ENCODE data around the gene SREBF1. TPM values are rescaled to one million over a fixed set of nuclear protein-coding genes. Genes with fewer than 3 reads are reported as not detected.
A peak's percentile ranks its signal among the peaks of the same experiment; 100 is the strongest.

SREBF1 gene
- total RNA-seq, 1 donor = 92.0 TPM

DNA sequence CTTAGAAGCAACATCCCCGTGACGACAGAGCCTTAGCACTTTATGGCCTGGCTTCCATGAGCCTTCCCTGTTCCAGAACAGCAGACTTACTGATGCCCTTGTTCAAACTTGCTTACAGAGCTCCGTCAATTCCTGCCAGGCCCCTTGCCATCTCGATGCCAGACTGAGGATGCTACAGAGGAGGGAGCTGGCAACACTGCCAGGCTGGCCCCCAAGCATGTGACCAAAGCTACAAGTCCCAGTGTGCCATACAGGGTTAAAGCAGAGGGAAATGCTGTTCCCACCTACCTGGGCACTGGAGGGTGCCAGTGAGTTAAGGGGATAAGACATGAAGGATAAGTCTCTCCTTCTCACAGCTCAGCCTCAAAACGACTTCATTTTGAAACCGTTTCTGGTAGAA lies 33.5 kb upstream of the SREBF1 start:
- no peak for DNase-seq (ENCODE audit: low read depth)
- TF ChIP-seq, protein P1, sequence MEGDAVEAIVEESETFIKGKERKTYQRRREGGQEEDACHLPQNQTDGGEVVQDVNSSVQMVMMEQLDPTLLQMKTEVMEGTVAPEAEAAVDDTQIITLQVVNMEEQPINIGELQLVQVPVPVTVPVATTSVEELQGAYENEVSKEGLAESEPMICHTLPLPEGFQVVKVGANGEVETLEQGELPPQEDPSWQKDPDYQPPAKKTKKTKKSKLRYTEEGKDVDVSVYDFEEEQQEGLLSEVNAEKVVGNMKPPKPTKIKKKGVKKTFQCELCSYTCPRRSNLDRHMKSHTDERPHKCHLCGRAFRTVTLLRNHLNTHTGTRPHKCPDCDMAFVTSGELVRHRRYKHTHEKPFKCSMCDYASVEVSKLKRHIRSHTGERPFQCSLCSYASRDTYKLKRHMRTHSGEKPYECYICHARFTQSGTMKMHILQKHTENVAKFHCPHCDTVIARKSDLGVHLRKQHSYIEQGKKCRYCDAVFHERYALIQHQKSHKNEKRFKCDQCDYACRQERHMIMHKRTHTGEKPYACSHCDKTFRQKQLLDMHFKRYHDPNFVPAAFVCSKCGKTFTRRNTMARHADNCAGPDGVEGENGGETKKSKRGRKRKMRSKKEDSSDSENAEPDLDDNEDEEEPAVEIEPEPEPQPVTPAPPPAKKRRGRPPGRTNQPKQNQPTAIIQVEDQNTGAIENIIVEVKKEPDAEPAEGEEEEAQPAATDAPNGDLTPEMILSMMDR (IDR thresholded peaks at IDR 0.05; ENCODE audit: insufficient read depth, low read depth, low read length) = no peak
- H3K4me3 ChIP-seq (ENCODE audit: low read depth, low read length) = no peak overlapping the region

DNA sequence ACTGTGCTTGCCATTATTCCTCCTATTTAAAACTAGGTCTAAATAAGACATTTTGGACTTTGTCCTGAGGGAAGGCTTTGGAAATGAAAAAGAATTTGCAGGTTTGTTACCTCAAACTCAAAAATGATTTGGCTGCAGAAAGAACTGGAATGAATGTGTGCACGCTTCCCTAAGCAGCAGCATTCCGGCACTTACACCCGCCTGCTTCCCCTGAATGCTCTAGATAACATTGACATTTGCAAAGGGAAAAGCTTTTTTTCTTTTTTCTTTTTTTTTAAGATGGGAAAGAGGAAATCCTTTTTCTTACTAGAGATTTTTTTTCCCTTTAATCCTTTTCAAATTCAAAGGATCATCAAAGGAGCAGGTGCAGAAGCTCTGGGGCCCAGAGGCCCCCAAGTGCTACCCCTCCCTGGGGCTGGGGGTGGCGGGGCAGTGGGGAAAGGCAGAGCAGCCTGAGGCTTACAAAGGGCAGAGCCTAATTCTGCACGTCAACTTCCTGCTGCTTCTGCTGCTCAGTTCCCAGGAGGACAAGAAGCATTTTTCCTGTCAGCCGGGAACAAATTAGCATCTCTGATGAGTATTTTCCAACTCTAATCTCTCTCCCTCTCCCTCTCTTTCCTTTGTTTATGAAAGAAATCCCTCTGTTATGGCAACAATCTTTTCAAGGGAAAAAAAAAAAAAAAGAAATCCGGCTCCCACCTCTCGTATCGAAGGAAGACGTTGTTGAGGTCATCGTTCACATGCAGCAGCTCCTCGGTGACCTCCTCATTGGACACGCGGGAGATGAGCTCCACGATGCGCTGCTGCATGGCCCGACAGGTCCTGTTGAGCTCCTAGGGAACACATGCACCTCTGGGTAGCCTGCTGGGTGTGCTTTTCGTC lies 32.1 kb upstream of the SREBF1 start:
- DNase-seq (ENCODE audit: low read depth) = peak; percentile 76
- TF ChIP-seq, protein P1 (IDR thresholded peaks at IDR 0.05; ENCODE audit: insufficient read depth, low read depth, low read length) = no peak

DNA sequence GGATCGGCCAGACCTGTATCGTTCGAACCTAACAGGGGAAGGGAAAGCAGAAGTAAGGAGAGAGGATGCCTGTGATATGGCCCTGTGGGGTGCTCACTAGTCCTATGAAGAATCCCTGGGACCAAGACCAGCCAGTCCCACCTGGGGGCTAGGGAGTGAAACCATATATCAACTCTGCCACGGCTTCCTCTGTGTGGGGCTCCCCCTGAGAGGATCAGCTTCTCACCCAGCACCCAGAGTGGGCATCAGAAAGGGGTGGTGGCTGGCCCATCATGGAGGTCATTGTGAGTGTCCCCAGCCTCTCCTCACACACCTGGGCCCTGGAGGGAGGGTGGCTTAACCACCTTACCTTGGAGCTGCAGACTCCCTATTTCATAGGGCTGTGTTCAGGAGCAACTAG lies 30.1 kb upstream of the SREBF1 start:
- DNase-seq (ENCODE audit: low read depth) = no peak
- H3K4me3 ChIP-seq (ENCODE audit: low read depth, low read length) = no peak overlapping the region
- TF ChIP-seq, protein P1 (IDR thresholded peaks at IDR 0.05; ENCODE audit: insufficient read depth, low read depth, low read length) = no peak

More for the DNA sequence above, 32.1 kb upstream of the SREBF1 start:
- H3K4me3 ChIP-seq (ENCODE audit: low read depth, low read length) = no peak overlapping the region

DNA sequence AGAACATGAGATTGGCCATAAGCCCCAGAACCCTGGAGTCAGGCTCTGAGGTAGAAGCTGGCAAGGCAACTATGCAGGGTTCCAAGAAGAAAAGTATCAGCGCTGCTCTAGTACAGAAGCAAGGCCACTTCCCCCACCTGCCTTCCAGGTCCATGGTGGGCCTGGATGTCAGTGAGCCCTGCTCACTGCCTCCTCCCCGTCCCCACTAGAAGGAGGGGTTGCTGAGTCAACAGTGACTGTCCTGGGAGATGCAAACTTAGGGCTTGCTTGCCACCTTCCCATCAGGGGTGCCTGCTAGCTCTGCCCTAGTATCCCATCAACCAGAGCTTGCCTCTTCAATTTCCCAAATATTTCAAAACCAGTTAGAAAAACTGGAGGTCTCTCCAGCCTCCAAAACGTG lies 29.6 kb upstream of the SREBF1 start:
- H3K4me3 ChIP-seq (ENCODE audit: low read depth, low read length) = no peak overlapping the region
- DNase-seq (ENCODE audit: low read depth) = no peak
- TF ChIP-seq, protein P1 (IDR thresholded peaks at IDR 0.05; ENCODE audit: insufficient read depth, low read depth, low read length) = no peak

DNA sequence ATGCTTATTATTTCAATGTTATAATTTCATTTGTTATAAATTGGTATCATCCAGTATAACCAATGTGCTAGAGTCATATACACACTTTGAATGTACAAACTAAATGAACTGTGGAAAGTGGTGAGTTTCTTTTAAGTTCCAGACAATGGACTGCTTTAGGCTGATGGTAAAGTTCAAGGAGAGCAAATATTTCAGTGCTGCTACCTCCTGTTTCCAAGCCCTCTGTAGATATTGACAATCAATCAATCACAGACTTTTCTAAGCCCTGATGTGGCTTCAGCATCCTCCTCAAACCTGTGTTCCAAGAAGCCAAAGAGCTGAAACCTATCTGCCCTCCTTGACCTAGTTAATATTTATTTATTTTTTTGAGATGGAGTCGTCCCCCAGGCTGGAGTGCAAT lies 28.2 kb upstream of the SREBF1 start:
- TF ChIP-seq, protein P1 (IDR thresholded peaks at IDR 0.05; ENCODE audit: insufficient read depth, low read depth, low read length) = no peak
- H3K4me3 ChIP-seq (ENCODE audit: low read depth, low read length) = no peak overlapping the region
- no peak for DNase-seq (ENCODE audit: low read depth)

DNA sequence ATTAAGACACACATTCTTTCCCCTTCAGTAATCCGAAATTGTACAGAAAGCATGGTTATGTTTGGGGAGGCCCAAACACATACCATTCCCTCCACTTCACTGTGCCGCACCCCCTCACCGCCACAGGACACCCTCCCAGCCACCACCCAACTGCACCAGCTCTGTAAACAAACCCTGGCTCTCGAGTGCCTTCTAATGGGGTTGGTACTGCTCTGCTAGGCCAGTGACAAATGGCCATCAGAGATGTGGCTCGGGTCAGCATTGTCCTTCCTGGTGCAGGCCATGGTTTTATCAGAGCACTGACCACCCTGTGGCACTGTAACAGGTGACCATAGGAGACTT lies 24.0 kb upstream of the SREBF1 start:
- TF ChIP-seq, protein P1 (IDR thresholded peaks at IDR 0.05; ENCODE audit: insufficient read depth, low read depth, low read length) = no peak
- DNase-seq (ENCODE audit: low read depth) = no peak
- H3K4me3 ChIP-seq (ENCODE audit: low read depth, low read length) = no peak overlapping the region

All from fibroblast of villous mesenchyme (primary cell).